Kidney (tissue), 14 donors: ENCODE data around the gene CDC6. TPM values are rescaled to one million over a fixed set of nuclear protein-coding genes. Genes with fewer than 3 reads are reported as not detected.

Experiments used
- DNase-seq, 5 donors: peaks; one replicate each; pipeline ENCODE4 v3.0.0-alpha.2; 2013 to 2020
- FAIRE-seq: peaks from 2 replicates; lab custom pipeline; 2012; peaks lifted over from hg19 to GRCh38; lab: Jason Lieb, UNC
- H3K27ac ChIP-seq, 2 donors: one replicate each; pipeline ENCODE4 v1.7.0; 2013; ENCODE audit warnings: low read depth in 2 of 2, low read length in 2 of 2, inconsistent platforms in 1 of 2
- H3K27me3 ChIP-seq: one replicate; pipeline ENCODE4 v1.7.1; 2013; ENCODE audit warnings: low read length, inconsistent platforms; ENCODE audit not compliant: control insufficient read depth, insufficient read depth
- H3K36me3 ChIP-seq, 3 donors: one replicate each; pipeline versions ENCODE4 v1.7.0 to v1.7.1; 2013; ENCODE audit warnings: low read length in 3 of 3, control low read depth in 1 of 3, inconsistent platforms in 1 of 3; ENCODE audit not compliant: insufficient read depth in 3 of 3, control insufficient read depth in 2 of 3
- H3K4me1 ChIP-seq, 3 donors: one replicate each; pipeline versions ENCODE4 v1.7.0 to v1.7.1; 2013; ENCODE audit warnings: low read length in 3 of 3, inconsistent platforms in 1 of 3, low read depth in 1 of 3; ENCODE audit not compliant: control insufficient read depth in 2 of 3, insufficient read depth in 2 of 3
- H3K4me3 ChIP-seq, 3 donors: one replicate each; pipeline versions ENCODE4 v1.7.0 to v1.8.1; 2013; ENCODE audit warnings: low read length in 3 of 3, control low read depth in 1 of 3, inconsistent platforms in 1 of 3
- H3K9ac ChIP-seq, 3 donors: one replicate each; pipeline versions ENCODE4 v1.7.0 to v1.7.1; 2013; ENCODE audit warnings: low read length in 3 of 3, control low read depth in 1 of 3, inconsistent platforms in 1 of 3
- H3K9me3 ChIP-seq, 3 donors: one replicate each; pipeline versions ENCODE4 v1.7.0 to v1.7.1; 2013; ENCODE audit warnings: low read length in 3 of 3, control low read depth in 1 of 3, inconsistent platforms in 1 of 3; ENCODE audit not compliant: control insufficient read depth in 2 of 3, insufficient read depth in 1 of 3
- intact Hi-C: fragments of 100-400 bp; cut with DNase I; formaldehyde crosslinking; loops from one replicate; pipeline ENCODE4 v1.11.1; 2022
- polyA plus RNA-seq: library from polyadenylated mRNA; stranded (reverse); fragments of 350-450 nt; fragmentation: Illumina TruSeq; extraction: RNeasy Lipid Tissue Mini Kit (QIAGEN cat#74804); gene quantifications from one replicate; pipeline ENCODE4 v1.2.3, GENCODE V29; 2014; ENCODE audit warnings: low read depth, low replicate concordance; ENCODE audit not compliant: insufficient read depth
- total RNA-seq: library from RNA; stranded (reverse); fragmentation: NEBNext Ultra II Directional; extraction: Animal tissue kit (Norgen Biotek cat#: 25700); gene quantifications from one replicate; pipeline ENCODE4 v1.2.1, GENCODE V29; 2021
- TF ChIP-seq, protein P1 (sequence below): IDR thresholded peaks from 3 replicates; pipeline ENCODE4 v1.5.1; 2012; ENCODE audit warnings: mild to moderate bottlenecking, moderate library complexity, borderline replicate concordance; ENCODE audit not compliant: insufficient read depth; ENCODE audit errors: extremely low read depth
- donor health status: control.
- donor health status: control.
- donor health status: control.
- donor health status: control.
- donor health status: control.
- donor health status: DM: yes; HTN: yes; CAD: no.
- donor health status: Normal renal cell carcinoma (clear cell type).

Gene CDC6
- total and polyA plus RNA-seq, 2 donors from 2014 or later, result 0.49 to 1.7 TPM

GRCh38 chr17:40242774-40243173, 44.9 kb upstream of the CDC6 start:
- FAIRE-seq (no peak), DNase-seq (no peak)
- peaks cover 0 to 2% (median 0%) of the 10 kb centered on the region in 3 donors for H3K4me1 ChIP-seq

DNA sequence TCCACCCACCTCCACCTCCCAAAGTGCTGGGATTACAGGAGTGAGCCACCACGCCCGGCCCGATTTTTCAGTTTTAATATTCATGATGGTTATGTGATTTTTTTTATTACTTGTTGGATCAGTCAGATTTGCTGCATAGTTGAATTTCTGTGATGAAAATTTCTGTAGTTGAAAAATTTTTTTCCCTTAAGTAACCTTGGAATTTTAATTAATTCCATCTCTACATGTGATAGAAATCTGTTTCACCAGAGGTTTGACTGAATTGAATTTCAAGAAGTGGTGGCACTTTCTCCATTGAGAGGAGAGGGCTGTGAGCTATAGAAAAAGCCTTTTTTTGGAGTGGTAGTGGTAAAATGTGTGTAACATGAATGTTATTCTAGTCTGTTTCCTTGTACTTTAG, 43.9 kb upstream of the CDC6 start:
- Histone ChIP-seq H3K9ac (no peak overlapping the region), H3K36me3 (no peaks in the 10 kb centered on the region), H3K27me3 (no peaks in the 10 kb centered on the region), H3K4me1 (peaks cover 0 to 2% (median 0%) of the 10 kb centered on the region in 3 donors), H3K27ac (no peak overlapping the region), H3K9me3 (no peaks in the 10 kb centered on the region), H3K4me3 (no peak overlapping the region)
- FAIRE-seq (no peak), DNase-seq (no peak)
- intact Hi-C loops, result no loop called here
- TF ChIP-seq, protein P1, sequence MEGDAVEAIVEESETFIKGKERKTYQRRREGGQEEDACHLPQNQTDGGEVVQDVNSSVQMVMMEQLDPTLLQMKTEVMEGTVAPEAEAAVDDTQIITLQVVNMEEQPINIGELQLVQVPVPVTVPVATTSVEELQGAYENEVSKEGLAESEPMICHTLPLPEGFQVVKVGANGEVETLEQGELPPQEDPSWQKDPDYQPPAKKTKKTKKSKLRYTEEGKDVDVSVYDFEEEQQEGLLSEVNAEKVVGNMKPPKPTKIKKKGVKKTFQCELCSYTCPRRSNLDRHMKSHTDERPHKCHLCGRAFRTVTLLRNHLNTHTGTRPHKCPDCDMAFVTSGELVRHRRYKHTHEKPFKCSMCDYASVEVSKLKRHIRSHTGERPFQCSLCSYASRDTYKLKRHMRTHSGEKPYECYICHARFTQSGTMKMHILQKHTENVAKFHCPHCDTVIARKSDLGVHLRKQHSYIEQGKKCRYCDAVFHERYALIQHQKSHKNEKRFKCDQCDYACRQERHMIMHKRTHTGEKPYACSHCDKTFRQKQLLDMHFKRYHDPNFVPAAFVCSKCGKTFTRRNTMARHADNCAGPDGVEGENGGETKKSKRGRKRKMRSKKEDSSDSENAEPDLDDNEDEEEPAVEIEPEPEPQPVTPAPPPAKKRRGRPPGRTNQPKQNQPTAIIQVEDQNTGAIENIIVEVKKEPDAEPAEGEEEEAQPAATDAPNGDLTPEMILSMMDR, result no peak

More at GRCh38 chr17:40242774-40243173, 44.9 kb upstream of the CDC6 start:
- Histone ChIP-seq H3K27ac (no peak overlapping the region), H3K4me3 (no peak overlapping the region), H3K9ac (no peak overlapping the region), H3K27me3 (no peaks in the 10 kb centered on the region), H3K36me3 (no peaks in the 10 kb centered on the region), H3K9me3 (no peaks in the 10 kb centered on the region)
- TF ChIP-seq, protein P1, result no peak
- intact Hi-C loops, result no loop called here

DNA sequence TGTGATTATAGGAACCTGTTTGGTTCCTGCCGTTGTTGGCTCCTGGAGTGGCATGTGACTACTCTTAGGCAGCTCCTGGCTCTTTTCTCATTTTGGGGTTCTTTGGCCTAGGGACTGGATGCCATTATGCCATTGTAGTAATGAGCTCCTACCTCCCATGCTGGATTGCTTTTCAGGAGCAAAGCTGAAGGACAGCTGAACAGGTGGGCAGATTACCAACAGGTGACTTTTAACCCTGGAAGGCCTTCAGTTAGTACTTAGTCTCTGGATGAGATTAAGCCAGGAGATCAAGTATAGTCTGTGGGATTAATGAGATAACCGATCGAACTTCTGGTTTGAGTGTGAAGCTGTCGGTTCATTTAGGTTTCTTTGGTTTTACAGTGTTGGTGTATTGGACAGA, 43.4 kb upstream of the CDC6 start:
- no peak overlapping the region for H3K27ac ChIP-seq
- no peak overlapping the region for H3K9ac ChIP-seq
- H3K4me3 ChIP-seq, result no peak overlapping the region
- no peaks in the 10 kb centered on the region for H3K27me3 ChIP-seq
- intact Hi-C loops, result no loop called here
- DNase-seq (no peak), FAIRE-seq (no peak)
- no peaks in the 10 kb centered on the region for H3K9me3 ChIP-seq
- peaks cover 0 to 2% (median 0%) of the 10 kb centered on the region in 3 donors for H3K4me1 ChIP-seq
- no peaks in the 10 kb centered on the region for H3K36me3 ChIP-seq
- TF ChIP-seq, protein P1, result no peak

- TF ChIP-seq, protein P1, result no peak
- no peak overlapping the region for H3K4me3 ChIP-seq
- H3K4me1 ChIP-seq, result peaks cover 0 to 7% (median 4%) of the 10 kb centered on the region in 3 donors
- FAIRE-seq, result no peak
- no peak overlapping the region for H3K9ac ChIP-seq
- no peak overlapping the region for H3K27ac ChIP-seq
- intact Hi-C loops, result no loop called here
- H3K36me3 ChIP-seq, result no peaks in the 10 kb centered on the region
- no peaks in the 10 kb centered on the region for H3K27me3 ChIP-seq
- H3K9me3 ChIP-seq, result no peaks in the 10 kb centered on the region
- DNase-seq, result no peak
Observed at GRCh38 chr17:40247926-40248495, 39.7 kb upstream of the CDC6 start.
